HL-60 (cell line): ENCODE results near the gene DESI1.

Experiments used
- CTCF ChIP-seq: IDR thresholded peaks from one replicate; pipeline ENCODE4 v1.5.1; 2011; ENCODE audit warnings: low read length, control low read depth, inconsistent platforms; ENCODE audit not compliant: insufficient read depth
- POLR2AphosphoS5 ChIP-seq: IDR thresholded peaks from 2 replicates; pipeline ENCODE4 v1.6.1; 2012; ENCODE audit warnings: low read depth
- REST ChIP-seq: IDR thresholded peaks from 2 replicates; pipeline ENCODE4 v1.6.1; 2012; ENCODE audit warnings: low read depth; ENCODE audit not compliant: insufficient replicate concordance

- TF ChIP-seq POLR2AphosphoS5 (no peak; the same call in 1 of the 2 replicates), CTCF (no peak), REST (no peak)
These were observed 43.6 kb upstream of the DESI1 start for GRCh38 chr22:41664490-41664889.
